Thoracic aorta (tissue), 2 donors: Measurements from ENCODE around the gene ARHGAP10. TPM values are rescaled to one million over a fixed set of nuclear protein-coding genes. Genes with fewer than 3 reads are reported as not detected.

Source experiments
- ATAC-seq: fragments of 150-250 bp; one replicate; pipeline ENCODE4 v1.8.0; 2017; ENCODE audit warnings: low read depth; ENCODE audit not compliant: insufficient number of reproducible peaks, low FRiP score
- DNase-seq: peaks from one replicate; pipeline ENCODE4 v3.0.0-alpha.2; 2020; ENCODE audit warnings: low spot score
- H3K27ac ChIP-seq, 2 donors: fragments of 200-600 bp; sonication (generic); 1 replicate in 1 of 2; 2 replicates in 1 of 2; pipeline ENCODE4 v1.5.1; 2016; ENCODE audit warnings: mild to moderate bottlenecking in 2 of 2, moderate library complexity in 2 of 2
- H3K27me3 ChIP-seq: fragments of 200-600 bp; sonication (generic); replicated peaks from 2 replicates; pipeline ENCODE4 v1.6.0; 2016; ENCODE audit warnings: mild to moderate bottlenecking; ENCODE audit not compliant: insufficient read depth
- H3K36me3 ChIP-seq: fragments of 200-600 bp; sonication (generic); one replicate; pipeline ENCODE4 v1.5.1; 2016
- H3K4me1 ChIP-seq, 2 donors: fragments of 200-600 bp; sonication (generic); 1 replicate in 1 of 2; 2 replicates in 1 of 2; pipeline versions ENCODE4 v1.5.1 to v1.6.0; 2016; ENCODE audit warnings: low read depth in 2 of 2, mild to moderate bottlenecking in 1 of 2; ENCODE audit not compliant: control insufficient read depth in 1 of 2
- H3K4me3 ChIP-seq: fragments of 200-600 bp; sonication (generic); 2 replicates; pipeline ENCODE4 v1.5.1; 2016; ENCODE audit warnings: mild to moderate bottlenecking
- H3K9me3 ChIP-seq: fragments of 200-600 bp; sonication (generic); 2 replicates; pipeline ENCODE4 v1.5.1; 2016
- total RNA-seq, 2 donors: library from RNA; depleted of rRNA; stranded (reverse); fragments of >200 nt; gene quantifications; one replicate each; pipeline versions ENCODE4 v1.1.0 to v1.2.3, GENCODE V29; 2016
- TF ChIP-seq, protein P1 (sequence below): fragments of 200-600 bp; sonication (generic); IDR thresholded peaks from one replicate; pipeline ENCODE4 v1.5.1; 2019; ENCODE audit warnings: antibody characterized with exemption

Gene ARHGAP10
- total RNA-seq, 2 donors from 2014 or later: 195 to 211 TPM

DNA sequence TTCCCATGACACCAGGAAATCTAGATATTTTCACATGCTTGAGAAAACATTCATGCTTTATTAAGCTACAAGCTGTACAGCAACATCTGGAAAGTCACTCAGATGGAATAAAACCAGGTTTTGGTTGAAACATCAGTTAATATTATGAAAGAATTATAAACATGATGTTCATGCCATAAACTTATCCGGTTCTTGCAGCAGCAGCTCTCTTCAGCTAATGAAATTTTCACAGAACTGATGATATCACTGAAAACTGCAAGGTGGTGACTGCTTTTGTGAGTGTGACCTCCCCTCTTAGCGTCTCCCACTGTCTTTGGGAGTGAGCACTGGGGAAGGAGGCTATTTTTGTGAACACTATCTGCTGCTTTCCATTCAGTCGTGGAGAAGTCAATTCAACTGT is 56.9 kb downstream of the ARHGAP10 start:
- TF ChIP-seq, protein P1, sequence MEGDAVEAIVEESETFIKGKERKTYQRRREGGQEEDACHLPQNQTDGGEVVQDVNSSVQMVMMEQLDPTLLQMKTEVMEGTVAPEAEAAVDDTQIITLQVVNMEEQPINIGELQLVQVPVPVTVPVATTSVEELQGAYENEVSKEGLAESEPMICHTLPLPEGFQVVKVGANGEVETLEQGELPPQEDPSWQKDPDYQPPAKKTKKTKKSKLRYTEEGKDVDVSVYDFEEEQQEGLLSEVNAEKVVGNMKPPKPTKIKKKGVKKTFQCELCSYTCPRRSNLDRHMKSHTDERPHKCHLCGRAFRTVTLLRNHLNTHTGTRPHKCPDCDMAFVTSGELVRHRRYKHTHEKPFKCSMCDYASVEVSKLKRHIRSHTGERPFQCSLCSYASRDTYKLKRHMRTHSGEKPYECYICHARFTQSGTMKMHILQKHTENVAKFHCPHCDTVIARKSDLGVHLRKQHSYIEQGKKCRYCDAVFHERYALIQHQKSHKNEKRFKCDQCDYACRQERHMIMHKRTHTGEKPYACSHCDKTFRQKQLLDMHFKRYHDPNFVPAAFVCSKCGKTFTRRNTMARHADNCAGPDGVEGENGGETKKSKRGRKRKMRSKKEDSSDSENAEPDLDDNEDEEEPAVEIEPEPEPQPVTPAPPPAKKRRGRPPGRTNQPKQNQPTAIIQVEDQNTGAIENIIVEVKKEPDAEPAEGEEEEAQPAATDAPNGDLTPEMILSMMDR: no peak
- H3K27me3 ChIP-seq: no peaks in the 10 kb centered on the region
- no peak for ATAC-seq
- no peak for DNase-seq
- peaks cover 50 to 79% of the 10 kb centered on the region in 2 donors for H3K4me1 ChIP-seq
- no peaks in the 10 kb centered on the region for H3K9me3 ChIP-seq
- no peaks in the 10 kb centered on the region for H3K36me3 ChIP-seq
- H3K27ac ChIP-seq: no peak overlapping the region
- H3K4me3 ChIP-seq: no peak overlapping the region

DNA sequence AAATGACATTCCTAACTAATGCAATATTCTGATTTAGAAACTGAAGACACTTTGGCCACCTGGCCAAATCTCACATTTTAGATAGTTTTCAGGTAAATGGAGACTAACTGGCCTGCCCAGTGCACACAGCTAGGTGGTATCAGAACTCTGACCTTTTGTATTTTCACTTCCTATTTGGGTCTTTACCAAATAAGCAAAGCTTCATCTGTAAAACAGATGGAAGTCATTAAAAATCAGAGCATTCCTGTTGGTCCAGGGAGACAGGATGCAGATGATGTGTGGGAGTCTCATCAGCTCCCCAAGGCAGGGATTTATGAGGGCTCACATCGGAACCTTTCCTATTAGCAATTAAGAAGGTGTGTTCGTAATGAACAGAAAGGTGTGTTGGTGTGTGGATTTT is 57.7 kb downstream of the ARHGAP10 start:
- Histone ChIP-seq H3K4me3 (no peak overlapping the region), H3K36me3 (no peaks in the 10 kb centered on the region), H3K9me3 (no peaks in the 10 kb centered on the region), H3K27ac (peak overlapping the region in 1 of 2 donors; percentile 17), H3K27me3 (no peaks in the 10 kb centered on the region), H3K4me1 (peaks cover 50 to 87% of the 10 kb centered on the region in 2 donors)
- no peak for ATAC-seq
- TF ChIP-seq, protein P1: no peak
- DNase-seq: no peak

DNA sequence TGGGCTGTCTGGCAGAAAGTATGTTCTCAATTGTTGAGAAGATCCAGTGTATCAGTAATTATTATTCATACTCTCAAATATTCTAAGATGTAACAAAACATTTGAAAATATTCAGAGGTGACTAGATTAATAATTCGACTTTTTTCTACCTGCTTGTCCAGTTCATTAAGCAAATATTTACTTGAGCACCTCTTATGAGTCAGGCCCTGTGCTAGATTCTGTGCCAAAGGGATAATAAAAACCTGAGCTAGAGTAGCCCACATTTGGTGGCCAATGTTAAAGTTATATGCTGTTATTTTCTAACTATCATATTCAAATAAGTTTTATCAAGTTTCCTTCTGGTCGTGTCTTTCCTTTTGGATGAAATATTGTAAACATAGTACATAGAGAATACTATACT is 58.5 kb downstream of the ARHGAP10 start:
- Histone ChIP-seq H3K4me1 (peaks cover 47 to 83% of the 10 kb centered on the region in 2 donors), H3K4me3 (no peak overlapping the region), H3K27ac (no peak overlapping the region), H3K27me3 (no peaks in the 10 kb centered on the region), H3K36me3 (no peaks in the 10 kb centered on the region), H3K9me3 (no peaks in the 10 kb centered on the region)
- no peak for ATAC-seq
- DNase-seq: no peak
- TF ChIP-seq, protein P1: no peak

DNA sequence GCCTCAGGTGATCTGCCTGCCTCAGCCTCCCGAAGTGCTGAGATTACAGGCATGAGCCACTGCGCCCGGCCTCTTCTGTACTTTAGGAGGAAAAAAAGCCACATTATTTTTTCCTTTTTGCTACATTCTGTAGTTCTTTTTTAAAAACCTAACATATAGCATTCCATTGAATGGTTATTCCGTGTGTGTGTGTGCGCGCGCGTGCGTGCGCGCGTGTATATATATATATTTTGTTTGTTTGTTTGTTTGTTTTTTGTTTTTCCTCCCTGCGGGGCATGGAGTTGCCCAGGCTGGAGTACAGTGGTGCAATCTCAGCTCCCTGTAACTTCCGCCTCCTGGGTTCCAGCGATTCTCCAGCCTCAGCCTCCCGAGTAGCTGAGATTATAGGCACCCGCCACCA is 59.5 kb downstream of the ARHGAP10 start:
- Histone ChIP-seq H3K4me3 (no peak overlapping the region), H3K9me3 (no peaks in the 10 kb centered on the region), H3K27ac (no peak overlapping the region), H3K4me1 (peaks cover 43 to 78% of the 10 kb centered on the region in 2 donors), H3K36me3 (no peaks in the 10 kb centered on the region), H3K27me3 (no peaks in the 10 kb centered on the region)
- ATAC-seq (no peak), DNase-seq (no peak)
- TF ChIP-seq, protein P1: no peak

DNA sequence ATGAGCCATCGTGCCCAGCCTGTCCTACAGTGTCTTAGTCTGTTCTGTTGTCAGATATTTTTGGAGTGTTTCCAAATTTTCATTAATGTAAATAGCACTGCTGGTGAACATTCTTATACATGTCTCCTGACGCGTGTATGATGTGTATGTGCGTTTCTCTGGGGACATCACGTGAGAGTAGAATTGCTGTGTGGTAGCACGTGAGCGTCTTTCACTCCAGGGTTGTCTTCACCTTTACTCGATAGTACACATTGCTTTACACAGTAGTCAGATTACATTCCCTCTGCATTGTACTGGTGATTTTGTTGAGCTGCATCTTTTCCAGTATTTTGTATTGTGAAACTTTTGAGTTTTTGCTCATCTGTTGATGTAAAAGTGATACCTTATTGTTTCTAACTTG is 60.0 kb downstream of the ARHGAP10 start:
- H3K4me1 ChIP-seq: peaks cover 41 to 73% of the 10 kb centered on the region in 2 donors

More for the DNA sequence above, 60.0 kb downstream of the ARHGAP10 start:
- H3K9me3 ChIP-seq: no peaks in the 10 kb centered on the region
- H3K36me3 ChIP-seq: no peaks in the 10 kb centered on the region
- H3K27ac ChIP-seq: no peak overlapping the region
- H3K27me3 ChIP-seq: no peaks in the 10 kb centered on the region
- DNase-seq (no peak), ATAC-seq (no peak)
- TF ChIP-seq, protein P1: no peak
- no peak overlapping the region for H3K4me3 ChIP-seq
